ENCODE measurements around the gene PSMA3. TPM values are rescaled to one million over a fixed set of nuclear protein-coding genes. Genes with fewer than 3 reads are reported as not detected.

PSMA3 gene
- total and polyA plus RNA-seq, 2 of the 8 experiments (the other 6 are each of a cell fraction or from before 2014, with no cell fraction given), result 285 to 507 TPM

- H3K9me3 ChIP-seq (ENCODE audit: insufficient read depth in 2 of 2, low read depth in 1 of 2, low read length in 1 of 2), result no peaks in the 10 kb centered on the region
- no peak overlapping the region for H3K4ac ChIP-seq (replicated peaks; ENCODE audit: insufficient read length, low read depth, low read length)
- POLR2A ChIA-PET (ENCODE audit: partially characterized antibody), result no interaction called here
- no peak overlapping the region for H3K23ac ChIP-seq (ENCODE audit: insufficient read length)
- no peaks in the 10 kb centered on the region for H3K79me1 ChIP-seq (ENCODE audit: low read depth, low read length)
- no peaks in the 10 kb centered on the region for H3K79me2 ChIP-seq (ENCODE audit: control insufficient read depth in 1 of 2, insufficient read depth in 2 of 2, low read length in 2 of 2)
- no peak overlapping the region for H3K4me2 ChIP-seq (ENCODE audit: insufficient read depth in 1 of 2, low read depth in 2 of 2, low read length in 2 of 2)
- no peak overlapping the region for H2AK5ac ChIP-seq (ENCODE audit: low read depth, low read length)
- H2BK15ac ChIP-seq (ENCODE audit: low read length), result no peak overlapping the region
- CTCF ChIA-PET (ENCODE audit: partially characterized antibody), result no interaction called here
- H2BK20ac ChIP-seq (ENCODE audit: low read length), result no peak overlapping the region
- H4K91ac ChIP-seq (replicated peaks; ENCODE audit: insufficient read length, low read length), result no peak overlapping the region
- H4K20me1 ChIP-seq (replicated peaks in 1 of 2; ENCODE audit: control insufficient read depth in 1 of 2, insufficient read depth in 2 of 2, low read length in 2 of 2), result peaks cover 0 to 2% of the 10 kb centered on the region in 2 experiments
- peaks cover 0 to 28% (median 7%) of the 10 kb centered on the region in 4 experiments; a peak in 5 of 8 replicates for H3K36me3 ChIP-seq (ENCODE audit: control insufficient read depth in 2 of 4, insufficient read depth in 4 of 4, low read length in 3 of 4)
- H3K56ac ChIP-seq (replicated peaks; ENCODE audit: insufficient read length, low read depth, low read length), result no peak overlapping the region
- no peak overlapping the region for H4K8ac ChIP-seq (ENCODE audit: extremely low read depth, insufficient read depth, low read length)
- H3K18ac ChIP-seq (ENCODE audit: extremely low read depth, low read length), result no peak overlapping the region
- H3K4me1 ChIP-seq (replicated peaks in 1 of 4; ENCODE audit: control insufficient read depth in 3 of 4, insufficient read depth in 4 of 4, low read length in 3 of 4), result no peaks in the 10 kb centered on the region
- H2AFZ ChIP-seq (ENCODE audit: low read length), result no peak overlapping the region
- no peaks in the 10 kb centered on the region for H3K27me3 ChIP-seq (replicated peaks in 1 of 4; ENCODE audit: control insufficient read depth in 3 of 4, extremely low read depth in 1 of 4, insufficient read depth in 3 of 4, low read length in 3 of 4)
- no peak overlapping the region for H2BK5ac ChIP-seq (ENCODE audit: low read depth, low read length)
- no peak overlapping the region for H4K5ac ChIP-seq (ENCODE audit: insufficient read length, low read depth, low read length)
- WGBS, 2 experiments (ENCODE audit: extremely low coverage in 1 of 2, insufficient coverage in 1 of 2, insufficient read length in 1 of 2, insufficient replicate concordance in 2 of 2, low coverage in 1 of 2, low lambda C conversion rate in 2 of 2, missing lambda C conversion rate in 1 of 2), result 100% methylated on average over 1 of the region's 1 CpG; no CpG with 5 or more reads in 1 of the 2 experiments
- H3K27ac ChIP-seq (ENCODE audit: low read depth, low read length), result no peak overlapping the region
- no peak overlapping the region for H3K4me3 ChIP-seq (ENCODE audit: extremely low read depth in 1 of 4, insufficient read depth in 2 of 4, low read depth in 3 of 4, low read length in 4 of 4)
- no peak for TF ChIP-seq HDAC6 (IDR thresholded peaks at IDR 0.05; ENCODE audit: low read depth, low read length)
- no peak for TF ChIP-seq SP1 (IDR thresholded peaks at IDR 0.05; ENCODE audit: low read depth, low read length)
- TF ChIP-seq POU5F1 (IDR thresholded peaks at IDR 0.05; ENCODE audit: low read depth, low read length), result no peak
- no peak for TF ChIP-seq BRCA1 (IDR thresholded peaks at IDR 0.05; ENCODE audit: low read depth, low read length)
- no peak for TF ChIP-seq CBX8 (IDR thresholded peaks at IDR 0.05; ENCODE audit: borderline replicate concordance, low read depth, low read length)
- H3K9ac ChIP-seq (replicated peaks in 1 of 4; ENCODE audit: extremely low read depth in 1 of 4, low read depth in 3 of 4, low read length in 3 of 4), result no peak overlapping the region
- no peaks in the 10 kb centered on the region for H3K23me2 ChIP-seq (ENCODE audit: low read depth, low read length)
- no peak overlapping the region for H3K14ac ChIP-seq (ENCODE audit: insufficient read length)
- DNase-seq (ENCODE audit: low read depth in 1 of 2, low spot score in 2 of 2), result no peak
- no peak overlapping the region for H2BK12ac ChIP-seq (ENCODE audit: low read depth, low read length)
- no peak for FAIRE-seq
- no peak overlapping the region for H2BK120ac ChIP-seq (replicated peaks; ENCODE audit: low read depth, low read length)
These were observed 71.0 kb downstream of the PSMA3 start for GRCh38 chr14:58315606-58316005.
